NCI-H446 treated with DMSO at 0.1 percent for 48 hours (cell line): ENCODE measurements around the gene TYMP.
"Not testable (repeated sequence)": the region's sequence is repeated elsewhere in the genome, so short reads cannot be mapped to it uniquely, and the experiment has no call there.

Source experiments
- DNase-seq: peaks from one replicate; lab custom pipeline; 2025; lab: John Stamatoyannopoulos, UW

The TYMP gene

GRCh38 chr22:50523806-50524675 lies 5.8 kb downstream of the TYMP start:
- no peak for DNase-seq

DNA sequence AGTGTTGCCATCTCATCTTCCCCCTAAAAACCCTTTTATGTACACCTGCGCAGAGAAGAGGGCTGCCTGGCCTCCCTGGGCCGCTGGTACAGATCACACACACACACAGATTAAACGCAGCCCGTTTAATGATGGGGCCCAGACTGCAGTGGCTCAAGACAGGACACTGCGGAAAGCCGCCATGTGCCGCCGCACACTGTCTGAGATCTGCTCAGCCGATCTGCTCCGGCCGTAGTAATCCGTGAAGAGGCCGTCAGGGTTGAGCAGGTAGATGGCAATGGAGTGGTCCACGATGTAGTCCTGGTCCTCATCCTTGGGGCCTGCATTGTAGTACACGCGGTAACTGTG lies 6.4 kb downstream of the TYMP start:
- no peak for DNase-seq

GRCh38 chr22:50522806-50523438 lies 6.9 kb downstream of the TYMP start:
- no peak for DNase-seq

DNA sequence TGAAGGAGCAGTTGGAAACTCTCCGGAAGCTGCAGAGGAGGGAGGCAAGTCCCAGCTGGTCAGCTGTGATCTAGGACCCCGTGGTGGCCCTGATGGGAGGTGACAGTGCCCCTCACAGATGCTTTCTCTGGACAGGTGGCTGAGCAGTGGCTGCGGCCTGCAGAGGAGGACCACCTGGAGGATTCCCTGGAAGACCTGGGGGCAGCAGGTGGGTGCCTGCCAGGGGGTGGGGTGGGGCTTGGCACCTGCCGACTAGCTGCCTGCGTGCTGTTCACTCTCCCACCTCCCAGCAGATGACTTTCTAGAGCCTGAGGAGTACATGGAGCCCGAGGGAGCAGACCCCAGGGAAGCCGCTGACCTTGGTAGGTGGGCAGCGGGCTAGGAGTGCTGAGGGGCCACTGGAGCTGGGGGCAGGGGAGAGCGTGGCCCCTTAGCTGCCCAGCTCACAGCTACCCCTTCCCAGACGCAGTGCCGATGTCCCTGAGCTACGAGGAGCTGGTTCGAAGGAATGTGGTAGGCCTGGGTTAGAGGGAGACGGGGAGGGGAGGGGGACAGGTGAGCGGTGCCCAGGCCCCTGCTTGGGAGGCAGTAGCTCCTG lies 7.5 kb downstream of the TYMP start:
- no peak for DNase-seq

DNA sequence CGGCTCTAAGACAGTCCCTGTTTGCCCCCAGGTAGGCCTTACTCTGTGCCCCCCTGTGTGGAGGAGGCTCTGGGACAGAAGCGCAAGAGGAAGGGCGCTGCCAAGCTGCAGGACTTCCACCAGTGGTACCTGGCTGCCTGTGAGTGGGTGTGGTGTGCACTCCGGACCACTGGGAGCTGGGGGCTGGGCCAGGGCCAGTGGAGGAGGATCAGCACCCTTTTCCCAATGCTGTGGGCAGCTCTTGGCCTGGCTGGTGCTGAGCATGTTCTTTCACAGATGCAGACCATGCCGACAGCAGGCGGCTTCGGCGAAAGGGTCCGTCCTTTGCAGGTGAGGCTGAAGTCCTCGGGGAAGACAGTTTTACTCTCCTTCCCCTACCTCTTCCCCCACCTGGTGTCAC lies 8.1 kb downstream of the TYMP start:
- no peak for DNase-seq

GRCh38 chr22:50520826-50521453 lies 8.9 kb downstream of the TYMP start:
- no peak for DNase-seq

DNA sequence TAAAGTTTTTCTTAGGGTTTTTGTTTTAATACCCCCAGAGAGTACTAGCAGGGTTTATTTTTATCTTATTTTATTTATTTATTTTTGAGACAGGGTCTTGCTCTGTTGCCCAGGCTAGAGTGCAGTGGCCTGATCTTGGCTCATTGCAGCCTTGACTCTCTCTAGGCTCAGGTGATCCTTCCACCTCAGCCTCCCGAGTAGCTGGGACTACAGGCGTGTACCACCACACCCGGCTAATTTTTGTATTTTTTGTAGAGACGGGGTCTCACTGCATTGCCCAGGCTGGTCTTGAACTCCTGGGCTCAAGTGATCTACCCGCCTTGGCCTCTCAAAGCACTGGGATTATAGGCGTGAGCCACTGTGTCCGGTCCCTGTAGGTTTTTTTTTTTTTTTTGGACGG lies 9.6 kb downstream of the TYMP start:
- DNase-seq = not testable (repeated sequence)

DNA sequence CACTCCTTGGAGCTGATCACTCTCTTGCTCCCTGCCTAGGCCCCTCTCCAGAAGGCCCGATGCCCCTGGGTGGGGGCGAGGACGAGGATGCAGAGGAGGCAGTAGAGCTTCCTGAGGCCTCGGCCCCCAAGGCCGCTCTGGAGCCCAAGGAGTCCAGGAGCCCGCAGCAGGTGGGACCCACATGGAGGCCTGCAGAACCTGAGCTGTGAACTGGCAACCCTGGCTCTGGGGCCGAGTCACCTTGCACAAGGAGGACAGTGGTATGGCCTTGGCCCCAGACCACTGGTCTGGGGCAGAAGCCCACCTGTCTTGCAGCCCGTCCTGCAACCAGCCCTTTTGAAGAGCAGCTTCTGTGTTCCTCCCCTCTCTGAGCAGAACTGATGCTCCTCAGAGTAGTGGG lies 10.7 kb downstream of the TYMP start:
- no peak for DNase-seq

DNA sequence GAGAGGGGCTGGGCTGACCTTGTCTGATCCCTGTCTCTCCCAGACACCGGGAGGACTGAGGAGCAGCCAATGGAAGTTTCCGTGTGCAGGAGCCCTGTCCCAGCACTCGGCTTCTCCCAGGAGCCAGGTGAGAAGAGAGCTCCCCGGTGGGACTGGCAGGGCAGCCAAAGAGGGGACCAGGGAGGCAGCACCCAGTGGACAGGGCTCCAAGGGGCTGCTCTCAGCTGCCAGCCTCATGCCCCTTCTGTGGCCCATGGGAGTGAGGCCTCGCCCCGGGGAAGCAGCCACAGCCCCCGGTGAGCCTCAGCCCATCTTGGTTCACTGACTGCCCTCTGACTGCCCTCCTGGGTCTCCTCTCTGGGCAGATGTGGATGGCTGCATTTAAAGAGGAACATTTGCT lies 11.2 kb downstream of the TYMP start:
- no peak for DNase-seq

GRCh38 chr22:50517495-50518260 lies 12.1 kb downstream of the TYMP start:
- DNase-seq = no peak

DNA sequence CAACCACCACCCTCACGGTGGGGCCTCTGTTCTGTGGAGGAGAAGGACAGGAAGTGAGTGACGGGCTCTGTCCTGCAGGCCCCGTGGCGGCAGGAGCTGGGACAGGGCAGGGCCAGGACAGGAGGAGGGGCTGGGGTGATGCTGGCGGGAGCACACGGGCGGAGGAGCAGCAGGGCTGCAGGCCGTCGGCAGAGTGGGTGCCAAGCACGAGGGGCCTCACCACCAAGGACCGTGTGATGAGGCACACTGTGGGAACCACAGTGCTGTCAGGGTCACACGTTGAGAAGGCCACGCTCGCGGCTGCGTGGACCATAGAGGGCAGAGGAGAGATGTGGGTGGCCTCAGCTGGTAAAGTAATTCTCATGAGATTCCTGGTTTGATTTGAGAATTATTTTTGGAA lies 12.9 kb downstream of the TYMP start:
- DNase-seq = no peak

DNA sequence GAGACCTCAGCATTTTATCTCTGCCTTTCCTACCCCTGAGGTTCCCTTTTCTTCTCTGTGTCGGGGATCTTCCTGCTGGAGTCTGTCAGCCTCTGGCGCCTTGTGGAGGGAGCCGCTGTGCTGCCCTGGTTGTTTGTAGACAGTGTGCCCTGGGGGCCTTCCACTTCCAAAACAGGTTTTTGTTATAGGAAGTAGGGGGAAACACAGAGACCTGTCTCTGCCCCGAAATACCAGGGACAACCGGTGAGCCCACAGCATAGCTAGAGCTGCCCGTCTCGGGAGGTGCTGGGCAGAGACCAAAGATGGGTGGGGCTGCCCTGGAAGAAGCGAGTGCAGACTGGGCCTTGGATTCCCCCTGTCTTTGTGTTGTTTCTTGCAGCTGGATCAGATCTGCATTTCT lies 13.7 kb downstream of the TYMP start:
- DNase-seq = no peak

GRCh38 chr22:50513175-50513574 lies 16.6 kb downstream of the TYMP start:
- DNase-seq = no peak

DNA sequence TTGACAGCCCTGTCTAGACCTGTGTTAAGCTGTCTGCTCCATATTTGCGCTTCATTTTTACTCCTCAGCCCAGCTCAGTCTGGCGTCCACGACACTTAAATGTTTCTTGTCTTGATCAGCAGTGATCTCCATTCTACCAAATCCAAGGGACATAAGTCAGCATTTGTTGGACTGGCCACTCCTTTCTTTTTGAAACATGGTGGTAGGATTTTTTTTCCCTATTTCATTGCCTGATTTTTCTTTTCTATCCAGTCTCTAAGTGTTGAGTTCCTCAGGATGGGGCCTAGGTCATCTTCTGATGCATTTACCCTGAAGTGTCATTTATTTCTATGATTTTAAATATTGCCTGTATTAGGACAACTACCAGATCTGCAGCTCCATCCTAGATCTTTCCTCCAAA lies 20.9 kb downstream of the TYMP start:
- no peak for DNase-seq

- DNase-seq = peak; percentile 90
These were observed 21.6 kb downstream of the TYMP start, which contains the start of gene NCAPH2 for GRCh38 chr22:50507991-50508884. Gene NCAPH2 (plus strand): TSS chr22:50508224. CDS start chr22:50508338, 114 bp downstream.

GRCh38 chr22:50507421-50507990 lies 22.3 kb downstream of the TYMP start, which contains the start of gene LMF2:
Gene LMF2 (minus strand): TSS chr22:50507702. CDS start chr22:50507675, 27 bp downstream.
- no peak for DNase-seq

GRCh38 chr22:50506611-50507420 lies 23.0 kb downstream of the TYMP start:
- no peak for DNase-seq

GRCh38 chr22:50505776-50506610 lies 23.8 kb downstream of the TYMP start:
- no peak for DNase-seq
